ENCODE data around the gene ZNF414. TPM values are rescaled to one million over a fixed set of nuclear protein-coding genes. Genes with fewer than 3 reads are reported as not detected.

ZNF414 gene
- total RNA-seq, 1 donor from 2014 or later = 16.1 TPM

DNA sequence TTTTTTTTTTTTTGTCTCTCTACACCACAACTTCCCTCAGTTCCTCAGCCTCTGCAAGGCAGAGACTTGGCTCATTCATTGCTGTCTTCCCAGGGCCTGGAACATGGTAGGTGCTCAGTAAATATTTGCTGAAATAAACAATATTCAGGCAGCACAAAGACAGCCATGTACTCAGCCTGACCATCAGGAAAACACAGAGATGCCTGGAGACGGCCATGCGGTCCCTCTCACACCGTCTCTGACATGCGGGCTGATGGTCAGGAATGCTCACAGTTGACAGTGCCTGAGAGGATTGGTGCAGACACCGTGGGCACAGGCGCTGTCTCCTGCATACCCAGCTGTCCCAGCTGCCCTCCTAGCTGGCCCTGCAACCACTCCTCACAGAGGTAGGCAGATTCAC lies 12.5 kb downstream of the ZNF414 start:
- ATAC-seq (ENCODE audit: poor library complexity) (no peak), DNase-seq (no peak)
- intact Hi-C loops (cut with DNase I) = loop anchor here (10.0 kb wide), 1 partner anchor 237 kb away; no protein-coding TSS in a partner anchor

DNA sequence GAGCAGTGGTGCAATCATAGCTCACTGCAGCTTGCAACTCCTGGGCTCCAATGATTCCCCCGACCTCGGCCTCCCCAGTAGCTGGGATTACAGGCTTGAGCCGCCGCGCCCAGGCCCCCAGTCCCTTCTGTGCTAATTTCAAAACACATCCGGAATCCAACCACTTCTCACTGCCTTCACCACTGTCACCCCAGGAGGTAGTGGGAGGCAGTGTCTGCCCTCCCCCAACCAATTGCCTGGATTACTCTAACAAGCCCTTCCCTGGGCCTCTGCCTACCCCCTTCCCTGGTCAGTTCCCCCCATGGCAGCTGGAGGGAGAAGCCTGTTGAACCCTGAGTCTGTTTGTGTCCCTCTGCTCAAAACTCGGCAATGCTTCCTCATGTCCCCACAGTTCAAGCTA lies 13.8 kb downstream of the ZNF414 start:
- intact Hi-C loops (cut with DNase I) = loop anchor here (10.0 kb wide), 1 partner anchor 235 kb away; no protein-coding TSS in a partner anchor
- ATAC-seq (ENCODE audit: poor library complexity) = no peak
- DNase-seq = no peak

- no peak for ATAC-seq (ENCODE audit: poor library complexity)
- DNase-seq = no peak
- intact Hi-C loops (cut with DNase I) = no loop called here
These were observed 14.7 kb downstream of the ZNF414 start for GRCh38 chr19:8499048-8499833.

GRCh38 chr19:8498295-8498694 lies 15.7 kb downstream of the ZNF414 start:
- intact Hi-C loops (cut with DNase I) = no loop called here
- ATAC-seq (ENCODE audit: poor library complexity) = no peak

DNA sequence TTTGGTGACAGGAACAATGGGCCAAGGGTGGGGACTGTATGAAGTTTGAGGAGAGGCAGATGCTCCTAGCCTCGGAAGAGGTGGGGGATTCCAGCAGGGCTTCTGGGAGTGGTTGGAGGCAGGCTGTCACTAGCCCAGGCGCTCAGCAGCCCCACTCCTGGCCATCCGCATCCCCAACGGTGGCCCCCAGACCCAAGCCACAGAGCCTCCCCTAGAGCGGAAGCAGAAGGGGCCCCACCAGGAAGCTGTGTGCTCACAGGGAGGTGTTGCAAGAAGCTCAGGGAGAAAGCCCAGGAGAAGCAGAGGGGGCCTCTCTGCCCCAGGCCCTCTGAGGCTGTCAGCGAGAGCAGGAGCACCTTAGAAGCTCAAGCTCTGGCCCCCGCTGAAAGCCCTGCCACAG lies 19.8 kb downstream of the ZNF414 start:
- ATAC-seq (ENCODE audit: poor library complexity) (no peak), DNase-seq (no peak)

More at GRCh38 chr19:8498295-8498694, 15.7 kb downstream of the ZNF414 start:
- no peak for DNase-seq

DNA sequence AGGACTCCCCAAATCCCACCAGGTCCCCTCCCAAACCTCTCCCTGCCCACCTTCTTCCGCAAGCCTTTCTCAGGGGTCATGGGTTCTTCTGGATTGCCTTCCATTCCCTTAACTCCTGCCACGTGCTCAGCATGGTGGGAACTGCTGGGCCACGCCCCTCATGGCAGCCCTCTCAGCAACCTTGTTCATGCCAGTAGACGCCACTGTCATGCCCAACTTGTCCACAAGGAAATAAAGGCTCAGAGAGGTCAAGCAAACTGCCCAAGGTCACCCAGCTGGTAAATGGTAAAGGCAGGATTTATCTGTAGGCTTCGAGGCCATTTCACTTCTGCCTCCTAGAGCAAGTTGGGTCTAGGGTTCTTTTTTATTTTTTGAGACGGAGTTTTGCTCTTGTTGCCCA lies 22.4 kb downstream of the ZNF414 start:
- intact Hi-C loops (cut with DNase I) = no loop called here
- ATAC-seq (ENCODE audit: poor library complexity) (no peak), DNase-seq (peak; percentile 8)

More for the DNA sequence above, 19.8 kb downstream of the ZNF414 start:
- intact Hi-C loops (cut with DNase I) = no loop called here

DNA sequence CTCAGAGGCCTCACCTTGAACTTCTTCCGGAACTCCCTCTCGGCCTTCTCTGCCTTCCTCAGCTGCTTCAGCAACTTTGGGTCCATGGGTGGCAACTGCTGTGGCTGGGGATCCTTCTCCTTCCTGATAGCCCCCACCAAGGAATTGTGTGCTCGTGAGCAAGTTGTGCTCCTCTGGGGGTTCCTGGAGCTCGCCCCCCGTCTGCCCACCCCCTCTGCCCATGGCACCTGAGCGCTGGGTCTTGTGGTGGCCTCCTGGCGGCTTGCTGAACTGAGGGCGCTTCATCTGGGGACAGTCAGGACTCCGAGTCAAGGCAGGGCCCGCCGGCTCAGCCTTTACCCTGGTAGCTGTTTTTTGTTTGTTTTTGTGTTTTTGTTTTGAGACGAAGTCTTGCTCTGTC lies 23.1 kb downstream of the ZNF414 start:
- no peak for ATAC-seq (ENCODE audit: poor library complexity)
- intact Hi-C loops (cut with DNase I) = no loop called here
- DNase-seq = peak; percentile 24

GRCh38 chr19:8490395-8490760 lies 23.6 kb downstream of the ZNF414 start:
- DNase-seq = peak; percentile 10
- no peak for ATAC-seq (ENCODE audit: poor library complexity)
- intact Hi-C loops (cut with DNase I) = no loop called here

DNA sequence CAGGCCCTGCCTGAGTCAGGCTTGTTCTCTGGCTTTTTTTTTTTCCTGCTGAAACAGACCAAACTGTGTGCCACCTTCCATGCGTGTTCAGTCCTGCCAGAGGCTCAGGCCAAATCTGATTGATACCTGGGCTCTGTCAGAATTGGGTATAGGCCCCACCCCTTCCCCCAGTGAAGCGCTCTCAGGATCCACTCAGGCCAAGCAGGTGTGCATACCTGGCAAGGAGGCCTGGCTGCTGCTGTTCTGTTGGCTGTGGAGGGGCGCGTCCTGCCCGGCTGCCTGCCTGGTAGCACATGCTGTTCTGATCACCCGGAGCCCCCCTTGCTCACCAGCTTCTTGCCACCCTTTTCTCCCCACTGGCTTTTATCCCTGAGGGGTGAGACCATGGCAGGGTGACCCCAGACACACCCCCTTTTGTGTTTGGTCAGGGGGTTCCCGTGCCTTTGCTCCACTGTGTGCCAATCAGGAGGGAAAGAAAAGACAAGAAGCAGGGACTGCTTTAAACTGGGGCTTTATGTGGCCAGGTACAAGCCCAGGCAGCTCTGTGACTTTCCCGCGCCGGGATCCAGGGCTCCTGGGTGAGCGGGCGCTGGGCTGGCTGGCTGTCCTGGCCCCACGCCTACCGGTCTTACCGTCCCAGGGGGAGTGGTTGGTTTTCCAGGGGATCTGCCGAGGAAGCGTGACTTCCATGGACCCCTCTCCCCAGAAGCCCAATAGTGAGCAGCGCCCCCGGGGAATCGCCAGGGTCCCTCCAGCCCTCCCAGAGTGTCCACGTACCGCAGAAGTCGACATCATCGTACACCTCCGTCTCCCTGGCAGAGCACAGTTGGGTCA lies 24.2 kb downstream of the ZNF414 start:
- intact Hi-C loops (cut with DNase I) = no loop called here
- DNase-seq (peak; percentile 37), ATAC-seq (ENCODE audit: poor library complexity) (peak; percentile 12)

DNA sequence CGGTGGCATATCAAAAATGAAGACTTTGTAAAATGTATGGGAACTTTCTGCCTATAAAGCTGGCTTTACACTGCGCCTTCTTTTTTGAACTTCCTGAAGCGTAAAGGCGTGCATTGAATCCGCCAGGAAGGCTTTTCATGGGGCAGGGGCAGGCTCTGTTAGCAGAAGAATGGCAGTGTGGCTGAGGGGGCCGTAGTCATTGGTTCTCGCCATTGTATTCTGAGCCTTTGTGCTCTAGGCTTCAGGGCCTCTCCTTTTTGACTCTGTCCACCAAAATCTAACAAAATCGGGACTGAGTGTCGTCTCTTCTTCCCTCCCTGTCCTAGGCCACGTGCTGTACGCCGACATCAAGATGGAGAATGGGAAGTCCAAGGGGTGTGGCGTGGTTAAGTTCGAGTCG lies 25.6 kb downstream of the ZNF414 start:
- DNase-seq = peak; percentile 33
- intact Hi-C loops (cut with DNase I) = no loop called here
- ATAC-seq (ENCODE audit: poor library complexity) = no peak

GRCh38 chr19:8487137-8487851 lies 26.7 kb downstream of the ZNF414 start:
- ATAC-seq (ENCODE audit: poor library complexity) (peak; percentile 23), DNase-seq (peak; percentile 66)
- intact Hi-C loops (cut with DNase I) = no loop called here

- DNase-seq = no peak
- no peak for ATAC-seq (ENCODE audit: poor library complexity)
- intact Hi-C loops (cut with DNase I) = no loop called here
These were observed 27.3 kb downstream of the ZNF414 start for GRCh38 chr19:8486661-8487136.

- DNase-seq = peak; percentile 35
- intact Hi-C loops (cut with DNase I) = no loop called here
- ATAC-seq (ENCODE audit: poor library complexity) = no peak
These were observed 28.2 kb downstream of the ZNF414 start for GRCh38 chr19:8485561-8486371.

DNA sequence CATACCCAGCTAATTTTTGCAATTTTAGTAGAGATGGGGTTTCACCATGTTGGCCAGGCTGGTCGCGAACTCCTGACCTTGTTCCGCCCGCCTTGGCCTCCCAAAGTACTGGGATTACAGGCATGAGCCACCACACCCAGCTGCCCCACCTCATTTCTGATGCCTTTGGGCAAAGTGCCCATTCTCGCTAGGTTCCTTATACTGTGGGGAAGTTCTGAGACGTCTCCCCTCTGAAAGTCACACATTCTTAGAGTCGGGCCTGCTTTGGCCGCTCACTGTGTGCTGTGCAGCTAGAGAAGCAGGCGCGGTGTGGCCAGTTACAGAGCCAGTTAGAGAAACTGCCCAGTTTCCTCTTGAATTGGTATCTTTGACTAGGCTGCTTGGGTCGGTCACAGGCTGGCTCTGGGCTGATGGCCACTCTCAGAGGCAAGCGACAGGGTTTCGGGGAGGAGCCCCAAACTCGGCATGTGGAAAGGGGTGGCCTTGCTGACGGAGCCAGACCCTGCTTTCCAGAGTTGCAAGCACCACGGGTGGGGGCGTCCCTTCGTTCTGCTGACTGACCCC lies 29.6 kb downstream of the ZNF414 start:
- intact Hi-C loops (cut with DNase I) = no loop called here
- ATAC-seq (ENCODE audit: poor library complexity) = peak; percentile 44
- DNase-seq = peak; percentile 74

DNA sequence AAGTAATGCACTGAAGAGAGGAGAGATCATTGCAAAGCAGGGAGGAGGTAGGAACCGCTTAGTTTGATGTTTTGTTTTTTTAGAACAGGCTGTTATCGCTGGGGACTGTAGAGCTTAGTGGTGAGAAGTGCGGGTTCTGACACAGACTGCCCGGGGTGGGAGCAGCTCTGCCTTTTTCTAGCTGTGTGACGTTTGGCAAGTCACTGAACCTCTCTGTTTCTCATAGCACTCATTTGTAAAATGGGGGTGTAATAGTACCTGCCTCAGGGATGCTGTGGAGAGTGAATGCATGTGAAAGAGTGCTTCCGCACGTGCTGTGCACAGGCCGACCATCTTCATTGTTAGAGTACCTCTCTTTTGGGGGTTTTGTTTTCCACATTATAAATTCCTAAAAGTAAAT lies 30.8 kb downstream of the ZNF414 start:
- ATAC-seq (ENCODE audit: poor library complexity) (no peak), DNase-seq (no peak)

DNA sequence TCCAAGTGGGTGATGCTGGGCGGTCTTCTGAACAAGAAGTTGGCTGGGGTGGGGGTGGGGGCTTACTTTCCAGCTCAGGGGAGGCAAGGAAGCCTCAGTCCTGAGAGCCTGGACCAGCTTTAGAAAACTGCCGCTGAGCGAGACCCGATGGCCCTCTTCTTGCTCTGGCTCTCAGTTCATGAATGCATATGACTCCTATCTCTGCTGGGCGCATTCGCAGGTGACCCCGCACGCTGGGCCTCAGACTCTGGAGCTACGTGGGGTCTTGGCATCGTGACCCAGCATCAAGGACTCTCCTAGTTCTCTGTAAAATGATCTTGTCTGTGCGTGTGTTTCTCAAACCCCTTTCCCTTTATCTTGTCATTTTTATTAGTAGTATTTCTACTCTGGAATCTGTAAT lies 31.3 kb downstream of the ZNF414 start:
- intact Hi-C loops (cut with DNase I) = no loop called here
- ATAC-seq (ENCODE audit: poor library complexity) (no peak), DNase-seq (no peak)

More for the DNA sequence above, 30.8 kb downstream of the ZNF414 start:
- intact Hi-C loops (cut with DNase I) = no loop called here

DNA sequence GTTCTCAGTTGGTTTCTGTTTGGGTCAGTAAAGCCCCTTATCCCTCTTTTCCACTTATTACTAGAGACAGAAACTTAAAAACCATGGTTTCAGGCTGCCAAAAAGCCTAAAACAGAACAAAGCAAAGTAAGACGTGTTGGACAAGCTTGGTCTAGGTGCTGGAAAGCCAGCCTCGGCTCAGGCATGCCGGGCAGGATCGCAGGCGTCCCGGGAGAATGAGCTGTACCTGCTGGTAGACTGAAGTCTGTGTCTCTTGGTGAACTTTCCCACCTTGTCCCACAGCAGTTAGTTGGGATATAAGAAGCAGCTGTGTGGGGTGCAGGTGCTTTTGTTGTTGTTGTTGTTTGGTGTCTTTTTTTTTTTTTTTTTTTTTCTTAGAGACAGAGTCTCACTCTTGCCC lies 32.4 kb downstream of the ZNF414 start:
- ATAC-seq (ENCODE audit: poor library complexity) = no peak
- no peak for DNase-seq
- intact Hi-C loops (cut with DNase I) = no loop called here

DNA sequence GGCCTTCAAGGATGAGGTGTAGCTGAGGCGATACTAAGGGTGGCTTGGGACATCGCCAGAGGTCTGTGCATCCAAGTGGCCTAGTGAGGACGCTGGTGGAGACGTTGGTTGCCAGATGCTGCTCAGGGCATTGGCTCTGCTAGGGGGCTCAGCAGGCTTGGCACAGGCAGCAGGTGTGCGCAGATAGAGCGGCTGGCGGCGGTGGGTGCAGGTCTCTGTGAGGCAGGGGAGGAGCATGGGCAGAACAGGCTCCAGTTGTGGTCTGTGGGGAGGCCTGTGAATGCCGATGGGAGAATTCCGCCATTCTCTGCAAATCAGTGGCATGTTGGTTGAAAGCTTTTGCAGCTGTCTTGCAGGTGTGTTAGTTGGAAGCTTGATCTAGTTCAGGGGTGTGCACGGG lies 32.8 kb downstream of the ZNF414 start:
- DNase-seq (no peak), ATAC-seq (ENCODE audit: poor library complexity) (peak; percentile 24)
- intact Hi-C loops (cut with DNase I) = no loop called here
